Stimulated activated CD4-positive, alpha-beta T cell treated with anti-CD3 and anti-CD28 coated beads, Interleukin-1b, Interleukin-23, amount 100 ng/mL, for 24 hours (primary cell): ENCODE data around the gene AP1S1.
"Not testable (repeated sequence)": the region's sequence is repeated elsewhere in the genome, so short reads cannot be mapped to it uniquely, and the experiment has no call there.

ENCODE experiments used
- DNase-seq, 4 experiments: peaks; one replicate each; pipeline ENCODE4 v3.0.0-alpha.2; 2020; ENCODE audit warnings: low read depth in 4 of 4, low spot score in 1 of 4

Gene AP1S1

GRCh38 chr7:101199522-101199921 lies 45.2 kb downstream of the AP1S1 start:
- DNase-seq: not testable (repeated sequence)

DNA sequence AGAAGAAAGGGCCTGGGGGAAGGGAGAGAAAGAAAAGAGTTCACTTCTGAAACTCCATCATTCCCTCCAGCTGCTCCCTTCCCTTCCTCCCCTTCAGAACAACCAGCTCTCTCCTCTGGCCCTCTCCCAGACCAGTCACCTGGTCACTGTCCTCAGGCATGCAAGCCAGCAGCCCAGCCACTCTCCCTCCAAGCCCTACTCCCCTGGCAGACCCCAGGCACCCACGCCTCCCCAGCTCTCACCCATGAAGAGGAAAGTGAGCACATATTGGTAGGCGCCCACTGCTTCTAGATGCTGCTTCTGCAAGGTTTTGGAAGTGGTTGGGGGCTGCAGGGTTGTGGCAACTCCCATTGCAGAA lies 46.2 kb downstream of the AP1S1 start:
- DNase-seq: no peak

- no peak for DNase-seq
Measured at GRCh38 chr7:101200862-101201599, 46.8 kb downstream of the AP1S1 start, which contains the start of gene MOGAT3. TSS of gene MOGAT3 (minus strand) at chr7:101201036. CDS start at chr7:101200854, 182 bp downstream.

- no peak for DNase-seq
Measured at GRCh38 chr7:101201695-101202602, 47.7 kb downstream of the AP1S1 start.

- DNase-seq: no peak
Measured at GRCh38 chr7:101202603-101202918, 48.3 kb downstream of the AP1S1 start.

GRCh38 chr7:101203740-101204738 lies 49.8 kb downstream of the AP1S1 start:
- not testable (repeated sequence) for DNase-seq

GRCh38 chr7:101205901-101206664 lies 51.8 kb downstream of the AP1S1 start:
- no peak for DNase-seq

- no peak for DNase-seq
Measured at GRCh38 chr7:101206665-101207042, 52.4 kb downstream of the AP1S1 start.

DNA sequence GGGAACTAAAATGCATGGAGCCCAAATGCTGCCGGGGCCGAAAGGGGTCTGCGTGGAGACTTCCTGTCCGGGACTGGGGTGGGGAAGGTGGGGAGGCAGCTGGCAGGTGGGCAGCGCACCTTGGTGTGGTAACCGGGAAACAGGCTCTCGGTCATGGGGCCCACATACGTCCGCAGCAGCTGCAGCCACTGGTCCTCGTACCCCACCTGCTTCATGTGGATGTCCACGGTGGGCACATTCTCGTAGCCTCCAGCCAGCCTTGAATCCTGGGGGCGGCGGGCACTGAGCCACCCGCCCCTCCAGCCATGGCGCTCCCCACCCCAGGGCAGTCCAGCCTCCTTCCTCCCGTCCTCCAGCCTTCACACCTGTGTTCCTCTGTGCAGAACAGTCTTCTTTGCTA lies 53.2 kb downstream of the AP1S1 start:
- DNase-seq: no peak

DNA sequence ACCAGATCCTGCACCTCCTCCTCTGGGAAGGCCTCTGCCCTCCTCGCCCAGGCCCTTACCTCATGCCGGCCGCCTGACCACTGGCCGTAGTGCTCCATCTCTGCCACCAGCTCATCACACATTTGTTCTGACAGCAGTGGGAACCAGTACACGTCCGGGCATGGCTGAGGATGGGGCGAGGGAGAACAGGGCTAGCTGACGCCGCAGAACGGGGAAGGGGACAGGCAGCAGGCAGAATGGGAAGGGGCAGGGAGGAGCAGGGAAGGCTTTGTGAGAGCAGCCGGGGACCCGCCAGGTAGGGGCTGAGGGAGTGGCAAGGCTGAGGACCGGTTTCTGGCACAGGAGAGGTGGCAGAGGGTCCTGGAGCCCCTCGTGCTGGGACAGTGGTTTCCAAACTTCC lies 54.5 kb downstream of the AP1S1 start:
- no peak for DNase-seq

GRCh38 chr7:101210143-101210542 lies 55.9 kb downstream of the AP1S1 start:
- DNase-seq: no peak
